ENCODE data around the gene DLG2.

DNA sequence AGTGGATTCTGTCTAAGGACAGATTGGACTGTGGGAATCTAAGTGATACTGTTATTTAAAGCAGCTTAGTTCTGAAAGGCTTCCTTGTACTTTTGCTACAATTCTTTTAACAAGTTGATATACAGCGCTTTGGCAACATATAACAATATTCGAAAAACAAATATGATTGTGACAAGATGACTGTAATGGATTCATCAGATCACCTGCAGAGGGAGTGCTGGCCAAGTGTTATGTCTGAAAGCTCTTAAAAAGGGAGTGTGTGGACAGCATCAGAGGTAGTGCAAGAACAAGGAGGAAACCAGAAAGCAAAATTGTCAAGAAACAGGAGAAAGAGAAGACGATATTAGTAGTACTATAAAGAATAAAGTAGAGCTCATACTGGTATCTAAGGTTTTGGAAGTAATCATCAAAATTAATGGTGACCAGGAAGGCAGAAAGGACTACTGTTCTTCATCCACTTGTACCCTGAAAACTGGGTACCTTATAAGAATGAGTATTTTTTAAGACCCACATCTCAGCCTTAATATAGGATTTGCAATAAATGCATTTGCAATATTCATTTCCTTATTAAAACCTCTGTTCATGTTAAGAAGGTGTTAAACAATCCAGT, 1229.0 kb downstream of the DLG2 start:
- TF ChIP-seq, protein P1, sequence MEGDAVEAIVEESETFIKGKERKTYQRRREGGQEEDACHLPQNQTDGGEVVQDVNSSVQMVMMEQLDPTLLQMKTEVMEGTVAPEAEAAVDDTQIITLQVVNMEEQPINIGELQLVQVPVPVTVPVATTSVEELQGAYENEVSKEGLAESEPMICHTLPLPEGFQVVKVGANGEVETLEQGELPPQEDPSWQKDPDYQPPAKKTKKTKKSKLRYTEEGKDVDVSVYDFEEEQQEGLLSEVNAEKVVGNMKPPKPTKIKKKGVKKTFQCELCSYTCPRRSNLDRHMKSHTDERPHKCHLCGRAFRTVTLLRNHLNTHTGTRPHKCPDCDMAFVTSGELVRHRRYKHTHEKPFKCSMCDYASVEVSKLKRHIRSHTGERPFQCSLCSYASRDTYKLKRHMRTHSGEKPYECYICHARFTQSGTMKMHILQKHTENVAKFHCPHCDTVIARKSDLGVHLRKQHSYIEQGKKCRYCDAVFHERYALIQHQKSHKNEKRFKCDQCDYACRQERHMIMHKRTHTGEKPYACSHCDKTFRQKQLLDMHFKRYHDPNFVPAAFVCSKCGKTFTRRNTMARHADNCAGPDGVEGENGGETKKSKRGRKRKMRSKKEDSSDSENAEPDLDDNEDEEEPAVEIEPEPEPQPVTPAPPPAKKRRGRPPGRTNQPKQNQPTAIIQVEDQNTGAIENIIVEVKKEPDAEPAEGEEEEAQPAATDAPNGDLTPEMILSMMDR (IDR thresholded peaks at IDR 0.05), result no peak
- no peak for TF ChIP-seq POLR2A (IDR thresholded peaks at IDR 0.05)

Data from suprapubic skin (tissue), 3 donors.